ENCODE measurements around the gene ACSF3.

GRCh38 chr16:89055313-89055712 is 38.3 kb upstream of the ACSF3 start:
- no peak for TF ChIP-seq CTCF (IDR thresholded peaks at IDR 0.05)
- TF ChIP-seq EZH2 (IDR thresholded peaks at IDR 0.05) = no peak

Data from neural progenitor cell (in vitro differentiated cells).